Activated CD4-positive, alpha-beta T cell treated with anti-CD3 and anti-CD28 coated beads for 36 hours (primary cell): ENCODE measurements around the gene DYNLL1. TPM values are rescaled to one million over a fixed set of nuclear protein-coding genes. Genes with fewer than 3 reads are reported as not detected.

Source experiments
- total RNA-seq, 2 experiments: library from RNA; stranded (reverse); gene quantifications; one replicate each; pipeline ENCODE4 v1.2.3, GENCODE V29; 2021

The DYNLL1 gene
- total RNA-seq, 2 experiments from 2014 or later, result 166 to 169 TPM

Other genes starting within 250 kb of the DYNLL1 start
- gene PXN, start 230.4 kb upstream of the DYNLL1 start, total RNA-seq, result 100 to 1,000 TPM in 1 of 2 experiments, 10 to 100 TPM in 1; 74.5 to 104 TPM
- gene RNU4-2, start 204.2 kb upstream of the DYNLL1 start, total RNA-seq, result 1,000 to 10,000 TPM in 1 of 2 experiments, 100 to 1,000 TPM in 1; 385 to 1,689 TPM
- 1,000 to 10,000 TPM in 1 of 2 experiments, 100 to 1,000 TPM in 1; 323 to 1,150 TPM for gene RNU4-1, start 202.9 kb upstream of the DYNLL1 start, total RNA-seq
- 1 to 10 TPM; 2.2 to 4.0 TPM for gene SIRT4, start 193.8 kb upstream of the DYNLL1 start, total RNA-seq
- under 1 TPM in 1 of 2 experiments, not detected in 1; 0.51 TPM for gene PLA2G1B, start 168.3 kb upstream of the DYNLL1 start, total RNA-seq
- 1 to 10 TPM in 1 of 2 experiments, under 1 TPM in 1; 0.96 to 1.3 TPM for gene MSI1, start 126.9 kb upstream of the DYNLL1 start, total RNA-seq
- gene COX6A1, start 58.0 kb upstream of the DYNLL1 start, total RNA-seq, result 100 to 1,000 TPM; 424 to 495 TPM
- gene TRIAP1, start 49.7 kb upstream of the DYNLL1 start, total RNA-seq, result 10 to 100 TPM; 20.9 to 36.0 TPM
- gene GATC, start 49.7 kb upstream of the DYNLL1 start, total RNA-seq, result 10 to 100 TPM; 26.3 to 36.3 TPM
- 100 to 1,000 TPM; 140 to 209 TPM for gene SRSF9, start 26.4 kb upstream of the DYNLL1 start, total RNA-seq
- 10 to 100 TPM; 31.3 to 32.6 TPM for gene COQ5, start 33.0 kb downstream of the DYNLL1 start, total RNA-seq
- 100 to 1,000 TPM; 177 to 184 TPM for gene RNF10, start 38.2 kb downstream of the DYNLL1 start, total RNA-seq
- gene POP5, start 85.3 kb downstream of the DYNLL1 start, total RNA-seq, result 10 to 100 TPM; 44.8 to 52.6 TPM
- under 1 TPM; 0.73 to 0.90 TPM for gene CABP1, start 144.5 kb downstream of the DYNLL1 start, total RNA-seq
- 10 to 100 TPM; 70.6 to 89.5 TPM for gene MLEC, start 191.0 kb downstream of the DYNLL1 start, total RNA-seq
- 10 to 100 TPM; 20.1 to 26.6 TPM for gene UNC119B, start 214.3 kb downstream of the DYNLL1 start, total RNA-seq
- 10 to 100 TPM; 10.1 to 17.4 TPM for gene ACADS, start 229.7 kb downstream of the DYNLL1 start, total RNA-seq